LNCAP (cell line): ENCODE measurements around the gene ATG10.

Source experiments
- TF ChIP-seq, protein P1 (sequence below): fragments of 450-650 bp; IDR thresholded peaks from 2 replicates; pipeline ENCODE4 v1.5.1; 2017; ENCODE audit warnings: mild to moderate bottlenecking

Gene ATG10

GRCh38 chr5:82163452-82164175 is 191.8 kb downstream of the ATG10 start:
- TF ChIP-seq, protein P1, sequence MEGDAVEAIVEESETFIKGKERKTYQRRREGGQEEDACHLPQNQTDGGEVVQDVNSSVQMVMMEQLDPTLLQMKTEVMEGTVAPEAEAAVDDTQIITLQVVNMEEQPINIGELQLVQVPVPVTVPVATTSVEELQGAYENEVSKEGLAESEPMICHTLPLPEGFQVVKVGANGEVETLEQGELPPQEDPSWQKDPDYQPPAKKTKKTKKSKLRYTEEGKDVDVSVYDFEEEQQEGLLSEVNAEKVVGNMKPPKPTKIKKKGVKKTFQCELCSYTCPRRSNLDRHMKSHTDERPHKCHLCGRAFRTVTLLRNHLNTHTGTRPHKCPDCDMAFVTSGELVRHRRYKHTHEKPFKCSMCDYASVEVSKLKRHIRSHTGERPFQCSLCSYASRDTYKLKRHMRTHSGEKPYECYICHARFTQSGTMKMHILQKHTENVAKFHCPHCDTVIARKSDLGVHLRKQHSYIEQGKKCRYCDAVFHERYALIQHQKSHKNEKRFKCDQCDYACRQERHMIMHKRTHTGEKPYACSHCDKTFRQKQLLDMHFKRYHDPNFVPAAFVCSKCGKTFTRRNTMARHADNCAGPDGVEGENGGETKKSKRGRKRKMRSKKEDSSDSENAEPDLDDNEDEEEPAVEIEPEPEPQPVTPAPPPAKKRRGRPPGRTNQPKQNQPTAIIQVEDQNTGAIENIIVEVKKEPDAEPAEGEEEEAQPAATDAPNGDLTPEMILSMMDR: no peak

DNA sequence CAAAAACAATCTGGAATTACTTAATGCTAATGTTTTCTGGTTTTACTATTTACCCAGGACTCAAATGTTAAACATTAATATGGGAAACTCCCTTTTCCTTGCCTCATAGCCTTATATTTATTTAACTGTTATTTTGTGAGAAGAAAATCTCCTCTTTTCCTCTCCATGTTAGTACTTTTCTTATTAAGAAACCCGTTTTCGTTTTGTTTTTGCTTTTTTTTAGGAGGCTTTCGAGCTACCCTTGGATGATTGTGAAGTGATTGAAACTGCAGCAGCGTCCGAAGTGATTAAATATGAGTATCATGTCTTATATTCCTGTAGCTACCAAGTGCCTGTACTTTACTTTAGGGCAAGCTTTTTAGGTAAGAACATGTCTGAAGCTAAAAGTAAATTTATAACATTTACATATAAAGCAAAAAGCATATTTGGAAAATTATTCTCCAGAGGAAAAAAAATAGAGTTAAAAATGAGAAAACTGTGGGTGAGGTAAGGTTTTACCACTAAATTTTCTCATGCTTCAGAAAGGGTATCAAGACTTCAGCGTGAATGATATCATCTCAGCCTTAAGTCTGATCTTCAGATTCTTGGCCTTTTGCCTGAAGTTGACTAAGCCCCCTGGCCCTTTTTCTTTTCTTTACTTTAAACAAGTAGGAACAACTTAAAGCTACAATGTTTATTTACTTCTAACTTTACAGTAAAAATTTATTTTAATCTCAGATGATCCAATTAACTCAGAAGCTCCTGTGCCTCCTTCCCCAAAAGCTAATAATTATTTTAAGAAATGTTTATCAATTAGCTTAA is 192.6 kb downstream of the ATG10 start:
- TF ChIP-seq, protein P1: no peak

- TF ChIP-seq, protein P1: peak; percentile 34; the same call in 1 of the 2 replicates
Measured at GRCh38 chr5:82164977-82165713, 193.3 kb downstream of the ATG10 start.

DNA sequence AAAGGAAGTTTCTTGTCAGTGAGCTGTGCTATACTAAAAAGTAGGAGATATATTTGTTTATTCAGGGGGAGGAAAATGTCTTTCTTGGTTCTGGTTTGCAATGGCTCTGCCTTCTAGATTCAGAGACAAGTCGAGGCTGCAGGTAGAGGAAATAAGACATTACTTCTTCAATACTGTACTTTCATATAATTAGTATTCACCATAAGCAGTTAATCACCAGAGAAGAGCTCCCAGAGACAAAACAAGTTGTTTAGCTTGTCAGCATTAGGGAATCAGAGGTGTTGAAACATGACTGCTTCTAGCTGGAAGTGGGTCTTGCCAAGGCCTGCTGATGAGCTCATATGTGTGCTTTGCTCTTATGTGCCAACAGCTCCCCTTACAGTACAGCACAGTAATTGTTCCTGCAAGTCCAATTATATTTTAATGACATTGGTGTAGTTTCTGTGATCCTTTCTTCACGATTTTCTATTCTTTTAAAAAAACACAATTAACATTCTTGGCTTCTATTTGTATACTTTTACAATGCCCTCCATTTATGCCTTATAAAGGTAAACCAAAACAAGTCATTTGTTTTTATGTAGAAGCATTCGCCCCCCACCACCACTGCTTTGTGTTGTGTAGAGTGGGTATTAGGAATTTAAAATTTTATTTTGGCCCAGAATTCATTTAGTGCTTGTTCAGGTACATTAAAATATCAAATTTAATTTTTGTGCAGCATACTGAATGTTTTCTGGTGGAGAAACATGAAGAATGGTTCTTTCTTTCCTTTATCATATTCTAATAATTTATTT is 194.1 kb downstream of the ATG10 start:
- TF ChIP-seq, protein P1: peak; percentile 83

DNA sequence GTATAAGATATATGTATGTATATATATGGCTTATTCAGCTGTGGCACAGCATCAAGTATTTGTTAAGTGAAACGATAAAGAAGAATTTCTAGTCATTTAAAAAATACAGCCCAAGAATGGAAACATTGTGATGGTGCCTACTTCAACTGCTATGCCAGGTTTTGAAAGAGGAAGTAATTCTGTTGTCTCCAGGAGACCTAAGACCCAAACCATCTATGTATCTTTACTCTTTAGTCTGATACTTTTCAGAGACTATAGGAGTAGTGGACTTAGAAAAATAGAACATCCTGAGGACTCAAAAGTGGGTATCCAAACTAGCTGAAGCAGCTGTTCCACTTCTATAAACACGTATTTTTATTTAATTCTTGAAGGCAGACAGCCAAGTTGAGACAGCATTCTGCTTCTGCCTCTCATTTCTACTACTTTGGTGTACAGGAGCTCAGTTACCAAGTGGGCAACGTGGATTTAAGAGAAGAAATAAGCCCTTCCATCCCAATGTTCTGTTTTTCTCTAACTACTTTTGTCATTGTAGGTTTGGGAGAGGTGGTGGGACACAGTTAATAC is 195.6 kb downstream of the ATG10 start:
- TF ChIP-seq, protein P1: no peak

GRCh38 chr5:82168294-82168693 is 196.5 kb downstream of the ATG10 start:
- TF ChIP-seq, protein P1: no peak
